K562 (cell line): ENCODE measurements around the gene ECSIT. TPM values are rescaled to one million over a fixed set of nuclear protein-coding genes. Genes with fewer than 3 reads are reported as not detected.

ENCODE experiments used
- ATF1 ChIP-seq, 2 experiments: fragments of 450-650 bp in 1 of 2; IDR thresholded peaks; 2 replicates each; pipeline ENCODE4 v1.6.1; 2016; ENCODE audit warnings: missing compliant biosample characterization in 1 of 2, missing genetic modification characterization in 1 of 2
- CHD4 ChIP-seq: fragments of 200-600 bp; sonication (generic); IDR thresholded peaks from 3 replicates; pipeline ENCODE4 v1.6.1; 2012; ENCODE audit warnings: low read depth, mild to moderate bottlenecking, mixed read lengths, low read length, inconsistent platforms; ENCODE audit not compliant: insufficient read depth, insufficient replicate concordance, poor library complexity, severe bottlenecking
- E2F4 ChIP-seq: sonication (generic); formaldehyde crosslinking; IDR thresholded peaks from 2 replicates; pipeline ENCODE4 v1.8.0; 2022; ENCODE audit warnings: mild to moderate bottlenecking, low read depth, missing genetic modification reagents
- EGR1 ChIP-seq: fragments of 450-650 bp; conservative IDR thresholded peaks from 2 replicates; pipeline ENCODE4 v1.6.1; 2017; ENCODE audit warnings: mild to moderate bottlenecking
- LCOR ChIP-seq: sonication (generic); formaldehyde crosslinking; IDR thresholded peaks from 2 replicates; pipeline ENCODE4 v1.8.0; 2022; ENCODE audit warnings: mild to moderate bottlenecking, missing genetic modification reagents
- MAX ChIP-seq: sonication (generic); formaldehyde crosslinking; IDR thresholded peaks from 2 replicates; pipeline ENCODE4 v1.9.0; 2022; ENCODE audit warnings: mild to moderate bottlenecking, missing genetic modification reagents
- POLR2A ChIP-seq: fragments of 450-650 bp; conservative IDR thresholded peaks from 2 replicates; pipeline ENCODE4 v1.6.1; 2016
- SLC30A9 ChIP-seq: fragments of 250-450 bp; sonication (Bioruptor Pico); IDR thresholded peaks from 2 replicates; pipeline ENCODE4 v1.8.0; 2022; ENCODE audit warnings: mild to moderate bottlenecking, moderate library complexity
- SRSF3 ChIP-seq: fragments of 200-400 bp; formaldehyde crosslinking; IDR thresholded peaks from 2 replicates; pipeline ENCODE4 v1.6.1; 2016; ENCODE audit warnings: mild to moderate bottlenecking, low read length, moderate library complexity; ENCODE audit not compliant: insufficient read depth
- ZNF347 ChIP-seq: fragments of 450-650 bp; formaldehyde crosslinking; IDR thresholded peaks from 2 replicates; pipeline ENCODE4 v1.4.0; 2020; ENCODE audit warnings: low read depth, mild to moderate bottlenecking, moderate library complexity
- ZNF740 ChIP-seq, 3 experiments: fragments of 200-800 bp in 1 of 3; sonication (Bioruptor generic) in 1 of 3; sonication (generic) in 1 of 3; formaldehyde crosslinking in 1 of 3; IDR thresholded peaks; 2 replicates each; pipeline versions ENCODE4 v1.6.1 to v1.8.0; 2016 to 2022; ENCODE audit warnings: mild to moderate bottlenecking in 2 of 3, missing compliant biosample characterization in 2 of 3, missing genetic modification characterization in 2 of 3, missing genetic modification reagents in 1 of 3
- polyA plus RNA-seq, 8 experiments: library from polyadenylated mRNA; depleted of rRNA in 4 of 8; stranded (reverse) in 5 of 8; unstranded in 3 of 8; fragments of >200 nt; fragmentation: Nextera tagmentation in 2 of 8; fragmentation: Illumina TruSeq in 1 of 8; extraction: Ambion mirVana in 2 of 8; extraction: Trizol in 1 of 8; gene quantifications; 2 replicates each; pipeline versions ENCODE4 v1.2.1 to v1.2.3, GENCODE V29; 2011 to 2014; ENCODE audit warnings: inconsistent platforms in 1 of 8, missing spikeins in 1 of 8
- total RNA-seq, 7 experiments: library from RNA; depleted of rRNA in 6 of 7; stranded (reverse); fragments of >200 nt in 6 of 7; fragmentation: Illumina TruSeq in 2 of 7; extraction: Trizol in 2 of 7; gene quantifications; 2 replicates each; pipeline versions ENCODE4 v1.2.1 to v1.2.3, GENCODE V29; 2011 to 2021; ENCODE audit warnings: low replicate concordance in 1 of 7
- TF ChIP-seq, protein P1 (sequence below): fragments of 450-650 bp; IDR thresholded peaks from 2 replicates; pipeline ENCODE4 v1.6.1; 2016; ENCODE audit warnings: mild to moderate bottlenecking, moderate library complexity

The ECSIT gene
- total and polyA plus RNA-seq, 9 of the 15 experiments (the other 6 are each of a cell fraction or from before 2014, with no cell fraction given), result 1.1 to 82.5 (median 43.9) TPM

DNA sequence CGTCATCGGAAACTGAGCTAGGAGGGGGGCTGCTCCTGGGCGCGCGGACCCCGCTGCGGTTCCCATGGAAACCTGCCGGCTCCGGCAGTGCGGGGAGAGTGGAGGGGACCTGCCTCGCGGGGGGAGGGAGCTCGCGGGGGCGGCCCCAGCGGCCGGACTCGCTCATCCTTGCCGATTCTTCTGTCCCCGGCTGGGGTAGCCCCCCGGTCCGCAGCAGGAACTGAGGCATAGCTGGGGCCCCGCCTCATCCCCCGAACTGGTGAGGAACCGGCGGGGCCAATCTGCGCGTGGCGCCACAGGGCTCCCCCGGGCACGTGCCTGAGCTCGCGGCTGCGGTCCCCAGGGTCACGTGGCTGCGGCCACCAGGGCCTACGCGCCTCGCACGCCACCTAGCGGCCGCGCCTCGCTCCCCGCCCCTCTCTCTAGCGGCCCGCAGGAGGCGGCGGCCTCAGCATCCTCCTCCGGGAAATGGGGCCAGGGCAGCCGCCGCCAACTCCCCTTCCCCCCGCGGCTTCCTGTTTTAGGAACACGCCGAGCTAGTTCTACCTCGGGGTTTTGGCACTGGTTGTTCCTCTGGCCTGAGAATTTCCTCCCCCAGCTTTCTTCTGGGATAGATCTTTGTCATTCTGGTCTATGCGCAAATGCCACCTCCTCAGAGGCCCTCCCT lies 46.4 kb downstream of the ECSIT start (continued):
- TF ChIP-seq, protein P1, sequence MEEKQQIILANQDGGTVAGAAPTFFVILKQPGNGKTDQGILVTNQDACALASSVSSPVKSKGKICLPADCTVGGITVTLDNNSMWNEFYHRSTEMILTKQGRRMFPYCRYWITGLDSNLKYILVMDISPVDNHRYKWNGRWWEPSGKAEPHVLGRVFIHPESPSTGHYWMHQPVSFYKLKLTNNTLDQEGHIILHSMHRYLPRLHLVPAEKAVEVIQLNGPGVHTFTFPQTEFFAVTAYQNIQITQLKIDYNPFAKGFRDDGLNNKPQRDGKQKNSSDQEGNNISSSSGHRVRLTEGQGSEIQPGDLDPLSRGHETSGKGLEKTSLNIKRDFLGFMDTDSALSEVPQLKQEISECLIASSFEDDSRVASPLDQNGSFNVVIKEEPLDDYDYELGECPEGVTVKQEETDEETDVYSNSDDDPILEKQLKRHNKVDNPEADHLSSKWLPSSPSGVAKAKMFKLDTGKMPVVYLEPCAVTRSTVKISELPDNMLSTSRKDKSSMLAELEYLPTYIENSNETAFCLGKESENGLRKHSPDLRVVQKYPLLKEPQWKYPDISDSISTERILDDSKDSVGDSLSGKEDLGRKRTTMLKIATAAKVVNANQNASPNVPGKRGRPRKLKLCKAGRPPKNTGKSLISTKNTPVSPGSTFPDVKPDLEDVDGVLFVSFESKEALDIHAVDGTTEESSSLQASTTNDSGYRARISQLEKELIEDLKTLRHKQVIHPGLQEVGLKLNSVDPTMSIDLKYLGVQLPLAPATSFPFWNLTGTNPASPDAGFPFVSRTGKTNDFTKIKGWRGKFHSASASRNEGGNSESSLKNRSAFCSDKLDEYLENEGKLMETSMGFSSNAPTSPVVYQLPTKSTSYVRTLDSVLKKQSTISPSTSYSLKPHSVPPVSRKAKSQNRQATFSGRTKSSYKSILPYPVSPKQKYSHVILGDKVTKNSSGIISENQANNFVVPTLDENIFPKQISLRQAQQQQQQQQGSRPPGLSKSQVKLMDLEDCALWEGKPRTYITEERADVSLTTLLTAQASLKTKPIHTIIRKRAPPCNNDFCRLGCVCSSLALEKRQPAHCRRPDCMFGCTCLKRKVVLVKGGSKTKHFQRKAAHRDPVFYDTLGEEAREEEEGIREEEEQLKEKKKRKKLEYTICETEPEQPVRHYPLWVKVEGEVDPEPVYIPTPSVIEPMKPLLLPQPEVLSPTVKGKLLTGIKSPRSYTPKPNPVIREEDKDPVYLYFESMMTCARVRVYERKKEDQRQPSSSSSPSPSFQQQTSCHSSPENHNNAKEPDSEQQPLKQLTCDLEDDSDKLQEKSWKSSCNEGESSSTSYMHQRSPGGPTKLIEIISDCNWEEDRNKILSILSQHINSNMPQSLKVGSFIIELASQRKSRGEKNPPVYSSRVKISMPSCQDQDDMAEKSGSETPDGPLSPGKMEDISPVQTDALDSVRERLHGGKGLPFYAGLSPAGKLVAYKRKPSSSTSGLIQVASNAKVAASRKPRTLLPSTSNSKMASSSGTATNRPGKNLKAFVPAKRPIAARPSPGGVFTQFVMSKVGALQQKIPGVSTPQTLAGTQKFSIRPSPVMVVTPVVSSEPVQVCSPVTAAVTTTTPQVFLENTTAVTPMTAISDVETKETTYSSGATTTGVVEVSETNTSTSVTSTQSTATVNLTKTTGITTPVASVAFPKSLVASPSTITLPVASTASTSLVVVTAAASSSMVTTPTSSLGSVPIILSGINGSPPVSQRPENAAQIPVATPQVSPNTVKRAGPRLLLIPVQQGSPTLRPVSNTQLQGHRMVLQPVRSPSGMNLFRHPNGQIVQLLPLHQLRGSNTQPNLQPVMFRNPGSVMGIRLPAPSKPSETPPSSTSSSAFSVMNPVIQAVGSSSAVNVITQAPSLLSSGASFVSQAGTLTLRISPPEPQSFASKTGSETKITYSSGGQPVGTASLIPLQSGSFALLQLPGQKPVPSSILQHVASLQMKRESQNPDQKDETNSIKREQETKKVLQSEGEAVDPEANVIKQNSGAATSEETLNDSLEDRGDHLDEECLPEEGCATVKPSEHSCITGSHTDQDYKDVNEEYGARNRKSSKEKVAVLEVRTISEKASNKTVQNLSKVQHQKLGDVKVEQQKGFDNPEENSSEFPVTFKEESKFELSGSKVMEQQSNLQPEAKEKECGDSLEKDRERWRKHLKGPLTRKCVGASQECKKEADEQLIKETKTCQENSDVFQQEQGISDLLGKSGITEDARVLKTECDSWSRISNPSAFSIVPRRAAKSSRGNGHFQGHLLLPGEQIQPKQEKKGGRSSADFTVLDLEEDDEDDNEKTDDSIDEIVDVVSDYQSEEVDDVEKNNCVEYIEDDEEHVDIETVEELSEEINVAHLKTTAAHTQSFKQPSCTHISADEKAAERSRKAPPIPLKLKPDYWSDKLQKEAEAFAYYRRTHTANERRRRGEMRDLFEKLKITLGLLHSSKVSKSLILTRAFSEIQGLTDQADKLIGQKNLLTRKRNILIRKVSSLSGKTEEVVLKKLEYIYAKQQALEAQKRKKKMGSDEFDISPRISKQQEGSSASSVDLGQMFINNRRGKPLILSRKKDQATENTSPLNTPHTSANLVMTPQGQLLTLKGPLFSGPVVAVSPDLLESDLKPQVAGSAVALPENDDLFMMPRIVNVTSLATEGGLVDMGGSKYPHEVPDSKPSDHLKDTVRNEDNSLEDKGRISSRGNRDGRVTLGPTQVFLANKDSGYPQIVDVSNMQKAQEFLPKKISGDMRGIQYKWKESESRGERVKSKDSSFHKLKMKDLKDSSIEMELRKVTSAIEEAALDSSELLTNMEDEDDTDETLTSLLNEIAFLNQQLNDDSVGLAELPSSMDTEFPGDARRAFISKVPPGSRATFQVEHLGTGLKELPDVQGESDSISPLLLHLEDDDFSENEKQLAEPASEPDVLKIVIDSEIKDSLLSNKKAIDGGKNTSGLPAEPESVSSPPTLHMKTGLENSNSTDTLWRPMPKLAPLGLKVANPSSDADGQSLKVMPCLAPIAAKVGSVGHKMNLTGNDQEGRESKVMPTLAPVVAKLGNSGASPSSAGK, result peak; percentile 98
- TF ChIP-seq ZNF740 (CRISPR knock-in tag; IDR thresholded peaks at IDR 0.05), result peak; percentile 91
- TF ChIP-seq ZNF740 (tag; IDR thresholded peaks at IDR 0.05), result no peak
- TF ChIP-seq ZNF347, result no peak
- peak; percentile 55 for TF ChIP-seq POLR2A
- peak; percentile 83 for TF ChIP-seq LCOR (CRISPR knock-in tag)
- TF ChIP-seq EGR1, result peak; percentile 87
- TF ChIP-seq E2F4, result peak; percentile 86
- peak; percentile 28 for TF ChIP-seq CHD4
- peak; percentile 100 for TF ChIP-seq MAX
- 0 out of 2 replicates have a peak, but pooled peaks have one; percentile 46 for TF ChIP-seq SLC30A9 (CRISPR knock-in tag)
- TF ChIP-seq ATF1 (CRISPR knock-in tag; IDR thresholded peaks at IDR 0.05), result no peak
- TF ChIP-seq ATF1 (tag; IDR thresholded peaks at IDR 0.05), result peak; percentile 66
- no peak for TF ChIP-seq SRSF3
